ENCODE results near the gene RBFOX1.
"Not testable (repeated sequence)": the region's sequence is repeated elsewhere in the genome, so short reads cannot be mapped to it uniquely, and the experiment has no call there.

The RBFOX1 gene

DNA sequence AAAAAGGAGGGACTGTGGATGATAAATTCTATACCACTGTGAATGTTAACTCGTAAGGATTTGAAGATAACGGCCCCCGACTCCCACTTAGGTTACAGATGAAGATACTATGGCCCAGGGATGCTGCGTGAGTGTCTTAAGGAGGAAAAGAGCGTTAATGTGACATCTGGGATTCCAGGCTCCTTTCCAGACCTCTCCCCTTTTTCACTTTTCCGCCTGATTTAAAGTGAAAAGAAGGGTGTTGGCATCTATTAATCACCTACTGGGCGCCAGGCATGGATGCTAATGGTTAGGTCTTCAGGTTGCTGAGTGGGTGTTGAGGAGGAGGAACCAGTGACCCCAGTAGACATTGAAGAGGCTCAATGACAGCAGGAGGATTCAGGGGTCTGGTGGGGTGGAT, 117.8 kb downstream of the RBFOX1 start:
- in situ Hi-C loops (cut with HindIII; ENCODE audit: low sequenced_read_pairs) = no loop called here

DNA sequence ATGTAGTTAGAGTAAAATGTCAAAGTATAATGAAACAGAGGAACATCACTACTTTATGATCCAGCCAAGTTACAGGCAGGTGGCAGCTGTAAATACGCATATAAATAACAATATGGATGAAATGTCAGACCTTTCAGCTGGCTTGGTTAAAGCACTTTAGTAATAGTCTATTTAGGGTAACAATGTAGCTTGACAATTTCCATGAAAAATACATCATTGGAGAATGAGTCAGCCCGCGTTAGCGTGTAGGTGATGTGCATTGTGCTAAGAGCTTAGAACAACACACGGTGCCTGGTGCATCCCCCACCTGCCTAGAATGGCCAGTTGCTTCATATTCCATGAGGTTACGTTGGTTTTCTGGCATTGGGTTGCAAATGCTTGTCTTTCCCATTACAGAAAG, 119.4 kb downstream of the RBFOX1 start:
- in situ Hi-C loops (cut with HindIII; ENCODE audit: low sequenced_read_pairs) = no loop called here

DNA sequence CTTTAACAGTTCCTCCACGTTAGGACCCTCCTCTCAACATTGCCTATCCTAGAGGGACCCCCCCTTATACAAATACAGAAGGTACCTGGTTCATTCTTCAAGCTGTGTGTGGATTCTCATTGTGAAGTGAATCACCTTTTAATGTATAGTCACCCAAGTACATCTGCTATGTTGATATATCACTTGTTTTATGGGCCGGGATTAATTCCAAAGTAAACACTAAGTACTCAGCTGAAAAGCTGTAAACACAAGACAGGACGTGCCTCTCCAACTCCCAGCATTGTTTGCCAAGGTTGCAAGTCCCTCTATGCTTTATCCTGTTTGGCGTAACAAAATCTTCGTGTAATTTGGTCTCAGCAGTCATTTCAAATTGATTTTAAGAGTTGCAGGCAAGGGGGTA, 123.6 kb downstream of the RBFOX1 start:
- in situ Hi-C loops (cut with HindIII; ENCODE audit: low sequenced_read_pairs) = no loop called here

DNA sequence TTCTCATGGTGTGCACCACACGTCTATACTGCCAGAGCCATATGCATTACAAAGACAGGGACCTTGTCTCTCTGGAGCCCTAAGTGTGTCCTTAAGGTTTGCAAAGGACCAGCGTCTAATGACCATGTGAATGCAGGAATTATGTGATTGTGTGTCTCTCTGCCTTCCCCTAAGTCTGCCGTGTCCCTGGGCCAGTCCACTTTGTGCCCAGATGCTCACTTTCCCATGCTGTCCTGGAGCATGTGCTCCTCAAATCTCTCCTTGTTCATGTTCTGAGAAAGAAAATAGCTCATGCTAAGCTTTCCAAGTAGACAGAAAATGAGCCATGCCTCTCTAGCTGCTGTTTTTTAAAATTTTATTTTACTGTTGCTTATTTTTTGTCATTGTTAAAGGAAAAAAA, 125.5 kb downstream of the RBFOX1 start:
- in situ Hi-C loops (cut with HindIII; ENCODE audit: low sequenced_read_pairs) = no loop called here

DNA sequence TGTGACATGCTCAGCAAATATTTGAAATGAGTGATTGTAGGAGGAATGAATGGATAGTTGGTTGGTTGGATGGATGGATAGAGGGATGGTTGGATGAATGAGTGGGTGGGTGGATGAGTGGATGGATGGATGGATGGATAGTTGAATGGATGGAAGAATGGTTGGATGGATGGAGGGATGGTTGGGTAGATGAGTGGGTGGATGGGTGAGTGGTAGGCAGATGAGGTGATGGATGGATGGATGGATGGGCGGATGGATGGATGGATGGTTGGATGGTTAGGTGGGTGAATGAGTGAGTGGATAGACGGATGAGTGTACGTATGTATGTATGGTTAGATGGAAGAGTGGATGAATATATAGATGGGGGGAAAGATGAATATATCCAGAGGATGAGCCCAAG, 137.7 kb downstream of the RBFOX1 start:
- in situ Hi-C loops (cut with HindIII; ENCODE audit: low sequenced_read_pairs) = no loop called here

DNA sequence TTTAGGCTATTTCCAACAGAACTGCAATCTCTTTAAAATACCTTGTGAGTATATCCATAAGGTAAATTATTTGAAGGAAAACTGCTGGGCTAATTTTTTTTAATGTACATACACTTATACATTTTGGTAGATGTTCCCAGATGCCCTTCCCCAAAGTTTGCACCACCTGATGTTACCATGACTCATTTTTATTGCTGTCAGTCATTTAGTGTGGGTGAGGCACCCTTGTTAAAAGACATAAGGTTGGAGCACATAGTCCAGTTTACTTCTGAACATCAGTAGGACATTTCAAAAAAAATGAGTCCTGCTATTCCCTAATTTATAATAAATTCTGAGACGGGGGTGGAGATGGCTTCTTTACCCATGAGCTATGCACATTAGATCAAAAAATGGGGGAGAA, 138.6 kb downstream of the RBFOX1 start:
- in situ Hi-C loops (cut with HindIII; ENCODE audit: low sequenced_read_pairs) = no loop called here

DNA sequence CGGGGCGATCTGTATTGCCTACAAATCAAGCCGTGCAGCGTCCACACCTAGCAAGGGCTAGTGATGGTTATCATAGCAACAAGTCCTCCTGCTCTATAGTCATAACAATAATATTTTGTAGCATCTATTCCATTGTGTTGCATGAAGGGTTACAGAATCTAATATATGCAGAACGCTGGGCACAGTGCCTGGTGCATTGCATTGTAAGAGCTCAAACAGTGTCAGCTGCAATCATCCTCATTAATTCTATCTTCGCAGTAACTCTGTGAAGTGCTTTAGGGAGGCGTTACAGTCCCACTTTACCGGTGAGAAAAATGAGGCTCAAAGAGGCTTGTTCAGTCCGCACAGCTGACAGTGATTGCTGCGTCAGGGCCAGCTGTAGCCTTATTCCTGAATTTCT, 149.4 kb downstream of the RBFOX1 start:
- in situ Hi-C loops (cut with HindIII; ENCODE audit: low sequenced_read_pairs) = no loop called here

DNA sequence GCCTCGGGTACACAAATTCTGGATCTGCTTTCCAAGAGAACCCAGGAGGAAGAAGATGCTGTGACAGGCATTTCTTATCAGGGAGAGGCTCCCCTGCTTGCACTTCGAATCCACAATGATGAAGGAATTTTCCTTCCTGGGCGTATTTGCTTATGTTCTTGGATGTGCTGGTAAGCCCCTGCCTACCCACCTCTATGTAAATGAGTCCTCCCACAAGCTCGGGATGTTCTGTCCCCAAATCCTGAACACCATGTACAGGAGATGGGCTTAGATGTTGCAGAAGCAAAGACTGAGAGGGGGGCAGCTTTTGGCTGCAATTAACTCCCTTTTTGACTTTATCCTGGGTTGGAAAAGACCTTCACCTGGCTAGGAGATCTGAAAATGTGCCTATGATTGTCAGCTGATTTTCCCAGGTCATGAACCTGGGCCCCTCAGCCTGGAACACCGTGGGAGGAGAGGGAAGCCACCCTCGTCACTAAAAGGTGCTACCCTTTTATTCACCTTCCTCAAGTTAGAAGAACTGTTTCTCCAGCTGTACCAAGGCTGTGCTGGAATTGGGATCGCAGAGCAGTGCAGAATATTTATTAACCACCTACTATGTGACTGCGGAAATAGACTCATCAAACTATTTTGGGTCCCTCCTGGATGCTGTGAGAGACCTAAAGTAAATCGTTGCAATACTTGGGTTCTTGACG, 150.1 kb downstream of the RBFOX1 start:
- in situ Hi-C loops (cut with HindIII; ENCODE audit: low sequenced_read_pairs) = no loop called here

DNA sequence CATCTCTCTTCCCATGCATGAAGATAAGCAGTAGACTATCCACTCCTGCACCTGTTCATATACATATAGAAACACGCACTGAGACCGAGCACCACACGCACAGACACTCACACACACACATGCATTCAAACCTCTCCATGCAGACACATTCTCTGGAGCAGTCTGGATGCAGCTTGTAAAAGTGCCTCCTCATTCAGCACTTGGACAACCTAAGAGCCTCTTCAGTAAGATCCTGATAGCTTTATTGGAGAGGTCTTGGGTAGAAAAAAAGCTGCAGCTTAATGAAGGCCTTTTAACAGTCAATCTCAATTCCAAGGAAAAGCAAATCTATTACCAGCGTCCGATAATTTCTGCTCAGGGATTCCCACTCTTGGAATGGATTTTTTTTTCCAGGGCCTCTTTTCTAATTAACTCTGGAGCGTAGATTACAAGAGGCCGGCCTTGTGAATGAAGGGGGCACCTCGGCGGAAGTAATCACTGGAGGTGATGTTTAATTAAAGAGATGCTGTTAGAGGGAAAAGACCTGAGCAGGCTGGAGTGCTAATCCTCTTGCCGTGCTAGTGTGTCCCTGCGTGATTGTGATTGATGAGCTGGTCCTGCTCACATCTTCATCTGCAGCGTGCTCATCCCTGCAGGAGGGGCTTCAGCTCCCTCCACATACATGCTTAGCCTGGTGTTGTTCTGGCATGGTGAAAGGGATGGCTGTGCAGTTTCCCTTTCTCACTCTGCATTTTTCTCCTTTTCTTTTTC, 155.1 kb downstream of the RBFOX1 start:
- in situ Hi-C loops (cut with HindIII; ENCODE audit: low sequenced_read_pairs) = no loop called here

DNA sequence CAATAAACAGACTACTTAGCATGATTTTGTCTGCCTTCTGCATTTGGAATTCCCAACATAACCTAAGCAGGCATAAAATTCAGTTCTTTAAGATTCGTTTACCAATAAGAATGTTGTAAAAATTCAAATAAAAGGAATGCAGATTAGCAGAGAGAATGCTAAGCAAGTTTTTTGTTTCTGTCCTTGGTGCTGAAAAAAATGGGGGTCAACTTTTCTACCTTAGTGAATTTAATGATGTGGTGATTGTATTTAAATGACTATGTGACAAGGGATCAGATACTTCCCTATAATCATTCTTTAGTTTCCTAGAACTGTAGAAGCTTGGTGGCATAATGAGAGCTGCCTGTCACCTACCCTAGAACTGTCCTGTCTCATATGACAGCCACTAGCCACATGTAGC, 159.5 kb downstream of the RBFOX1 start:
- in situ Hi-C loops (cut with HindIII; ENCODE audit: low sequenced_read_pairs) = no loop called here

DNA sequence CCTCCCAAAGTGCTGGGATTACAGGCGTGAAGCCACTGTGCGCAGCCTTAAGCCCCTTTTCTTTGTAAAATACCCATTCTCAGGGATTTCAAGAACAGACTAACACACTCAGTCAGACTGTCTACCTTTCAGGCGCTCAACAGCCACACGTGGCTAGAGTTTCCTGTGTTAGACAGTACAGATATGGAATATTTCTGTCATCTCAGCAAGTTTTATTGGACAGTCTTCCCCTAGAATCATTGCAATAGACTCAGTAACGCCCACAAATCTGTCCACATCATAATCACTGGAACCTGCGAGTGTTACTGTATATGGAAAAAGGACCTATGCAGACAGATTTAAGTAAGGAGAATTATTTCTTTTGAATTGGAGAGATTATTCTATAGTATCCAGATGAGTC, 160.5 kb downstream of the RBFOX1 start:
- in situ Hi-C loops (cut with HindIII; ENCODE audit: low sequenced_read_pairs) = no loop called here

DNA sequence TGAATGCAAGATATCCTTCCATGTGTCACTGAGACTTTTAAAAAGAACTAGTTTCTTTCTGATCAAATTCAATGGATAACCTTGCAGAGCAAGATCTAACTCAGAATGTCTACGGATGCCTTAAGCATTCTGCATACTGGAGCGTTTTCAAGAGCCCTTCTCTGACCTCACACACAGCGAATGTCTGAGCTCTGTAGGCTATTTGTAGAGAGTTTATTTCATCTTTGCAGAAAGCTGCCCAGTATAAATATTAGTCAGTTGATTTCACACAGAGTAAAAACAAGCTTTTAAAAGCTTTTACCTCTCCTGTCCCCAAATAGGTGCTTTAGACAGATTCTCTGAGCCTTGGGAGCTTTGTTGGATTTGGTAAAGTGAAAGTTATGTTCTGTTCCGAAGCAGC, 165.0 kb downstream of the RBFOX1 start:
- in situ Hi-C loops (cut with HindIII; ENCODE audit: low sequenced_read_pairs) = no loop called here

DNA sequence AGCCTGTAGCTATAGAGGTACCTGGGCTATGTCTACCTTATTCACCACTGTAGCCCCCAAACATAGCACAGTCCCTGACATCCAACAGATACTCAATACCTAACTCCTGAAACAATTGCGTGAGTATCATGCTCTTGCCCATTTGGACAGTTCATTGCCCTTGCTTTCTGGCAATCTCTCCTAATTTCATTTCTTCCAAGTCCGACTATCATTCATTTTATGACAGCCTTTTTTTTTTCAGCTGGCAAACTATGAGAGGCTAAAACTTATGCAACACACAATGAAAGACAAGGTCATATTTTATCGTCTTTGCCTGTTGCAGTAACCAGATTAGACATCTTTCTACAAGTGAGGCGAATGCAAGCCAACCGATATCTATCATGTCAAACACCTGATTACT, 169.2 kb downstream of the RBFOX1 start:
- in situ Hi-C loops (cut with HindIII; ENCODE audit: low sequenced_read_pairs) = no loop called here

DNA sequence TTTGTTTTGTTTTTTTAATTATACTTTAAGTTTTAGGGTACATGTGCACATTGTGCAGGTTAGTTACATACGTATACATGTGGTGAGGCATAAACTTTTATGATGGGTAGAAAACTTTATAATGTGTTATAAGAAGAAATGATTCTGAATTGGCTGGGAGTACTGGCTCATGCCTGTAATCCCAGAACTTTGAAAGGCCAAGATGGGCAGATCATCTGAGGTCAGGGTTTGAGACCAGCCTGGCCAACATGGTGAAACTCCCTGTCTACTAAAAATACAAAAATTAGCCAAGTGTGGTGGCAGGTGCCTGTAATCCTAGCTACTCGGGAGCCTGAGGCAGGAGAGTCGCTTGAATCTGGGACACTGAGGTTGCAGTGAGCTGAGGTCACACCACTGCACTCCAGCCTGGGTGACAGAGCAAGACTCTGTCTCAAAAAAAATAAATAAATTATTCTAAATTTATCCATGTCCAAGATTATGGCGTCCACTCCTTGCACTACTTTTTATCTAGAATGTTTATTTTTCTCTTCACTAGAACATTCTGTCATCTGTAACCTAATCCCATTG, 170.0 kb downstream of the RBFOX1 start:
- in situ Hi-C loops (cut with HindIII; ENCODE audit: low sequenced_read_pairs) = not testable (repeated sequence)

DNA sequence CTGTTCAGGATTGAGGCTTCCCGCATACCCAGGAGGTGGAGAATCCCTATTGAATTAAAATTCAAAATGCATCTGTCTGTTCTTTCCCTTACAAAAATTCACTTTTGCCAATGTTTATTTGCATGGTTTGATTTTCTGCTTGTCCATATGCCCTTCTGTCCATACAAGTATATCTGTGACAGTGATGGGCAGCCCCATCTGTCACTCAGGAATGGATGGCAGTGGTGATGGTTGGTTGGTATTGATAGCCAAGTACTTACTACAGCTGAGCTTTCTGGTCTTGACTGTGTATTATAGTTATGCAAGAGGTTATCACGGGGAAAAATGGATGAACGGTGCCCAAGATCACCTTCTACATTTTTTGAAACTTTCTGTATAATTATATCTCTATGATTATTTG, 171.0 kb downstream of the RBFOX1 start:
- in situ Hi-C loops (cut with HindIII; ENCODE audit: low sequenced_read_pairs) = no loop called here

DNA sequence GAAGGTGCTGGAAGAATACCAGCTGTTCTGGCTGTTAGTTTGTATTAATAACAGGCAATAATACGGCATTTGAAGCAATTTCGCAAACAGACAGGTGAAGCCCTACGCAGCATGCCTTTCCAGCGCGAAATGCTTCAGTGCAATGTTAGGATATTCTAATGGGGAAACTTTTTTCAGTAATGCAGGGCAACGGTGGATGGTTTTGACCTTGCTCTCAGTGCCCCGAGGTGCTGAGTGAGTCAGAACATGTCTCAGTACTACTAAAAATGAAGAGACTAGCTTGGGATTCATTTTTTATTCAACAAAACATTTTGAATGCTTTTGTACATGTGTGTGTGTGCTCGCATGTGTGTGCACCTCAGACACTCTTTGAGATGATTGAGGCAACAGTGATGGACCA, 172.2 kb downstream of the RBFOX1 start:
- in situ Hi-C loops (cut with HindIII; ENCODE audit: low sequenced_read_pairs) = no loop called here

DNA sequence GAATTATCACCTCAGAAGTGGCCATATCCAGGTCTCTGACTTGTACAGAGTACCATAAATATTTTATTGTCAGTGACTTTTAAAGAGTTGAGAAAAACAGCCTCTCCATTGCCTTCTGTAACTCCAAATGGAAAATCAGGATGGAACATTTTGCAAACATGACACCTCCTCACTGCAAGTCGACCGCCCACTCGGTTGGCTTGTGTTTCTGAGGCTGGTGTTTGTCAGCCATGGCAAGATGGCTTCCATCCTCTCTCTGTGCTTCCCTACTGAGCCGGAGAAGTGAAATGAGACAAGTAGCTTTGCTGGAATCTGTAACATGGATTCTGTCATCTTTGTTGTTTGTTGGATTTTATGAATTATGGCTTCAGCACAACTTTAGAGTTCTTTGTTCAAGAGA, 172.8 kb downstream of the RBFOX1 start:
- in situ Hi-C loops (cut with HindIII; ENCODE audit: low sequenced_read_pairs) = no loop called here

DNA sequence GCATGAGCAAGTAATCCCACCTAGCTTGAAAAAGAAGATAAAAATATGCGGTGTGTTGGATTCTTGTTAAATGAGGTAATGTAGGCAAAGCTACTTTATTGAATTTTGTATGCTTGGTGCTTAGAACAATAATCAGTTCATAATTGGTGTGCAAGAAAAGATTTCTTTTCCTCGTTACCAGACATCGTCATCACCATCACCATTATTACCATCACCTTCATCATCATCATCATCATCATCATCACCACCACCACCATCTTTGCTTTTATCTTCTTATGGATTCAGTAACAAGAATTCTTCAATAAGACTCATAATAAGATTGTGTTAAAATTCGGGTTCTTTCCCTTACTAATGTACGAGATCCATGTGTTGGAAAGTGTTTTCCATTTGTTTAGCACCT, 173.7 kb downstream of the RBFOX1 start:
- in situ Hi-C loops (cut with HindIII; ENCODE audit: low sequenced_read_pairs) = no loop called here

DNA sequence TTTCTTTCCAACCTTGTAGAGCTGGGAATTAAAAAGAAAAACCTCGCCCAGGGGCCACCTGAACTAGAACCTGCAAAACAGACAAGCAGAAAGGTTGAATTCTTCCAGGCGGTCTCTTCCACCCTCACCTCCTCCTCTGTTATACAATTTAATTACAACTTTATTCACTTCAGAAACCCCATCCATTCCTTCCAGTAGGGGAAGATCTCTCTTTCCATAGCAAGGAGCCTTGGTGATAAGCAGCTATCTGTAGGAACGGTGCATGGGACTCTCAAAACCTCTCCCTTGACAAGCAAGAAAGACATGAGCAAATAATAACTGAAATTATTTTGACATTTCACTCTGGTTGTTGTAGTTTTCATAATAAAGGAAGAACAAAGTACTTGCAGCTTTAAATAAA, 176.0 kb downstream of the RBFOX1 start:
- in situ Hi-C loops (cut with HindIII; ENCODE audit: low sequenced_read_pairs) = no loop called here

DNA sequence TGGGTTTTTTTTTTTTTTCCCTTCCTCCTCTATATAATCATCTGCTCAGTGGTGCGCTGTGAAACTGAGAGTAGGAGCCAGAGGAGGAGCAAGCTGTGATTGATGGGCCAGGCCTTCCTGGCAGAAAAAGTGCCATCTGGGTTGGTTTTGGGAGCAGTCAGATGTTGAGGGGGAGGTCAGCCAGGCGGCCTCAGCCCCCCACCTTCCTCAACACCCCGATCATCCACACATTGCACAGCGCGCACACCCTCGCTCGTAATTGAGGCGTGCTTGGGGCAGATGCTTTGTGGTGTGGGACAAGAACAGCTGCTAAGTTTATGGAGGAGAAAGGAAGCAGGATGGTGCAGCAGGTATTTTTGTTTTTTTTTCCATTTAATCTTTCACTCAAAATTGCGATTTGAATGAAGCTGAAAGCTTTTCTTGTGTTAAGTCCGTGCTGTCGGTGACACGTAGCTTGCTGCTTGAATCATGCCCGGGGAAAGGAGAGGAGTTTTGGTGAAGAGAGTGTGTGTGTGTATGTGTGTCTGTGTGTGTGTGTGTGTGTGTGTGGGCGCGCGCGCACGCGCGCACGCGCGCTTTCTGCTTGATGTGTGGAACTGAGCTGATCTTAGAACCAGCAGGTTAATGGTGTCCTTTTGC, 177.4 kb downstream of the RBFOX1 start:
- in situ Hi-C loops (cut with HindIII; ENCODE audit: low sequenced_read_pairs) = loop anchor here (5.0 kb wide), 1 partner anchor 83 kb away; no protein-coding TSS in a partner anchor

DNA sequence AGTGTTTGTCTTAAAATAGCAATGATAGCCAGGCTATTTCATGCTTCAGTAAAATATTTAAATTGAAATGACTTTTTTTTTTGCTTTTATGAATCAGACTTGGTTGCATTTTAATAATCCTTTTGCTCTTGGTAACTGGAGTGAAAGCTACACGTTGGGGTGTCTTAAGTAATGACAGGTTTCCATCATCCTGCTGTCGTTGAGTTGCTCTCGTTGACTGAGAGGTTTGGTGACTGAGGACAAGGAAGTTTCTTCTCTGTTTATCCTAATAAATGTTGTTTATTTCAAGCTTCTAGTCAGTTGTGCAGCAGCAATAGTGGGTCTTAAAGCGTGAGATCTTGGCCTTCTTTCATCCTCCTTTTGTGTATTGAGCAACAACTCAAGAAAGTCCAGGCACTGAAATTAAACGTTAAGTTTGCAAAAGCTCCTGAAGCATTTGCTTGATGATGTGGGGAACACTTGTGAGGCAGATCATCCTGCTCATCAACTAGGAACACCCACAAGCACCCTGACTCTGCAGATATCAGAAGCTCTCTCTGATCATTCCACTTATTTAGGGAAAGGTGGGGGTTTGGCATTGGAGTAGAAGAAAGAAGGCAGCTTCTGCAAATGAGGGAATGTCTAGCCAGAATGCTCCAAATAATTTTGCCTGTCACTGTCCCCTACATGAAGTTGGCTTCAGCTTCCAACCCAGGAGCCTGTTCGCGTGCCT, 179.1 kb downstream of the RBFOX1 start:
- in situ Hi-C loops (cut with HindIII; ENCODE audit: low sequenced_read_pairs) = loop anchor here (5.0 kb wide), 1 partner anchor 84 kb away; no protein-coding TSS in a partner anchor
